HG02571 (cell line): Measurements from ENCODE around the gene PUDP.

Experiments
- ATAC-seq: cut with Tn5 transposase; IDR thresholded peaks from one replicate; pipeline ENCODE4 v1.9.1; 2021; ENCODE audit warnings: mild to moderate bottlenecking, moderate library complexity; ENCODE audit not compliant: unreplicated experiment

Gene PUDP

DNA sequence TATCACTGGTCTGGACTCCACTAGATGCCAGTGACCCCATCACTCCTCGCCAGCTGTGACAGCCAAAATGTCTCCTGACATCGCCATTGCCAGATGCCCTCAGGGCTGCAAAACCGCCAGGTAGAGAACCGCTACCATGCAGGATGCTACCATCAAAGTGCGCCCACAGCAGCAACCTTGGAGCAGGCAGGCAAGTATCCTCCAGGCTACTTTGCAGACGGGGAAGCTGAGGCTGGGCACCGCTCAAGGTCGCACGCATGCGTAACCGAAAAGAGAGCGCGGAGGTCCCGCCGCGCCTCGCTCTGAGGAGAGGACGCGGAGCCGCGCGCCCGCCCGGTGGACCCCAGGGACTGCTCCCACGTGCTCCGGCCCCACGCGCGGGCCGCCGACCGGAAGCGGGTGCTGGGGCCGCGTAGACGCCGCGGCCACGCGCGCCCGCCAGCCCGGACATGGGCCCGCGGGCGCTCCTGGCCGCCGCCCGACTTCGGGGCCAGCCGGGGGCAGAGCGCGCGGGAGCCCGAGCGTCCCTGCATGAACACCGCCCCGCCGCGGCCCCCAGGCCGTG, 458 bp downstream of the PUDP start, which contains the start of gene STS:
Gene STS, plus strand, starts transcription at position 300 of the 565 bp plus-strand sequence. CDS start 105,488 bp downstream, outside the sequence.
- peak; percentile 42 for ATAC-seq

DNA sequence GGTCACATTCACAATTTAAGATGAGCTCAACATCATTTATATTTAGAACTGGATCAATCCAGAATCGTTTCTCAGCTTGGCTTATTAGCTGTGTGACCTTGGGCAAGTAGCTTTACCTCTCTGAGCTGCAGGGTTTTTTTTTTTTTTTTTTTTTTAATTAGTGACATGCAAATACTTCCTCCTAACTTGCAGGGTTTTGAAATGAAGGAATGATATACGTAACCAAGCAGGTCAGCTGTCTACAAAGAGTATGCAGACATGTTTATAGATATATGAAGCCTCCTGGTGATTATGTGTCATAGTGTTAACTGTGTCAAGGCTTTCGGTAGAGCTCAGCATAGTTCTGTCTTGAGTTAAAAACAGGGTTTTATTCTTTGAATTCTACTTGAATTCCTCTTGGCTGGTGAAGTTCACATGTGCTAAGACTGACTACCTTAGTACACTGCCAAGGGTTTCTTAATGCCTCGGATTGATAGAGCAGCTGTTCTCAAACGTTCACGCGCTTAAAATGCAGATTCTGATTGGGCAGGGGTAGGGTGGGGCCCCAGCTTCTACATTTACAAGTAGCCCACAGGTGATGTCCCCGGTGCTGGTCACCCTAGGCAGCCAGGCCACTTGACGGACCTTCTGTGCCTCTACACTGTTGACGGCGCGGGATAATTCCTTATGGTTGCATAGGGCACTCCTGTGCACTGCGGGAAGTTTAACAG, 1.1 kb downstream of the PUDP start:
- peak; percentile 5 for ATAC-seq

DNA sequence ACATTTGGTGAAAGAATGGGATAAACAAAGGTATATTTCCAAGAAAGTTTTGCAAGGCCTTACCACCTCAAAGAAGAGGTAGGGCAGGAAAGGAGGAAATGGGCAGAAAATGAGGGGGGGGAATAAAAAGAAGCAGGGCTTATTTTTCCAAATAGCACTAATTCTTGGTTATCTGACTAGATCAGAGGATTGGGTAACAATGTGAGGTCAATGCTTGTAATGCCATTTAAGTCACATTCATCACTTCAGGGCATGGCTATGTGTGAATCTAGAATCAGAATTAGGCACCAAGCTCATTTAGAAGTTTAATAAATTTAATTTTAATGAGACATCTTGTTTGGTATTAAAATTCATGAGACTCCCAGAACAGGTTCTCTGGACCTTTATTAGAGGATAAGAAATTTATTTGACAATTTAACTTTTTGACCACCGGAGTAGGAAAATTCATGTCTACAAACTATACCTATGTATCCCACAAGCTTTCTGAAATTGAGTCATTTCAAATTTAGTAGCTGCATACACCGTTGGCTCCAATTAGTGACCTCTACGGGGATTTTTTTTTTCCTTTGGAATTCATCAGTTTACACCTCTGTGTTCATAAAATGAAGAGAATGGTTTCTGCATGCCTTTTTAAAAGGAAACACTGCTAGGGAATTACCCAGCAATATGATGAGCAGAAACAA, 1.8 kb downstream of the PUDP start:
- ATAC-seq = no peak

DNA sequence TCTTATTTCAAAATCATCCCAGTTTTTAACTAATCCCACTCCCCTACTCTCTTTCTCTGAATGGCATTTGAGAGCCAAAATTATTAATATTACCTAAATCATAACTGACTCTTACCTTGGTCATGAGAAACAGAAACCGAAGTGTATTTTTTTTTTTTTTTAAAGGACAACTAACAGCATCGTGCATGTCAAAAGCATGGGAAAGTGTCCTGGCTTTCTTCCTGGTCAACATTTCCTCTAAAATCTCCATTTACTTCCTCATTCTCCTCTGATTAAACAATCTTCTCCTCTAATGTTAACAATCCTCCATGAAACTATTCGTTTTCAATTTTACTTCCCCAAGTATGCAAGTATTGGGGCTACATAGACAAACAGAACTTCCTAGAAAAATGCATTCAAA, 2.5 kb downstream of the PUDP start:
- no peak for ATAC-seq

DNA sequence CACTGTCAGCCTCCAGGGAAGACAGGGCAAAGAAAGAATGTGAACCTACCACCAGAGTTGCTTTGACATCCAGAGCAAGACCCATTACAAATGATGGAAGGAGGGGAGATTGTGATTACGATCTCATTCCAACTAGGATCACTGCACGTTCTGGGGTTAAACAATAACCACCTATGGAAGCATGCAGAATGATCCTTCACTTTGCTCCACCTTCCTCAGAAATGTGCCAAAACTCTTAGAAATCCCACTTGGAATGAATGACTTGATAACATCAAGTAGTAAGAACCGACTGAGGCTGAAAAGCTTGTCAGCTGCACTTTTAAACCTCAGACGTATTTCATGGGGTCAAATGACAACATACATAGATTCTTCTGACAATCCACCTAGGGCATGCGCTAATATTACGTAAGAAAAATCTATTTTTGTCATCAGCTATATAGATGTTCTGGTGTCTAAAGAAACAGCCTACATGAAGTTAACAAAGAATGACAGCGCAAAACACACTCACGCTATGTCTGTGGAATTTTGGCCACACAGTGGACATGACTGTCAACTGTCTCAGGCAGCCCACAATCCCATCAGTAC, 3.9 kb downstream of the PUDP start:
- no peak for ATAC-seq

DNA sequence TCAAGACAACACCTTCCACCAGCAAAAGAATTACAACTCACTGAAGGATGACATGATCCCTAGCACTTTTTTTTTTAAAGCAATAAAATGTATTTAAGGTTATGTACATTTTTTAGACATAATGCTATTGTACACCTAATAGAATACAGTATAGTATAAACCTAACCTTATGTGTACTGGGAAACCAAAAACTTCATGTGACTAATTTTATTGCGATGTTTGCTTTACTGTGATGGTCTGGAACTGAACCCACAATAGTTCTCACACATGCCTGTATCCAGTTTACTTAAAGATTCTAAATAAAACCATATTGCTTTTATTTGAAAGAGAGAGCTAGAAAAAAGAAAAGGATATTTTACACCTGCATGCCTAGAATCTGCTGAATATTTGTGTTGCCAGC, 4.9 kb downstream of the PUDP start:
- no peak for ATAC-seq

DNA sequence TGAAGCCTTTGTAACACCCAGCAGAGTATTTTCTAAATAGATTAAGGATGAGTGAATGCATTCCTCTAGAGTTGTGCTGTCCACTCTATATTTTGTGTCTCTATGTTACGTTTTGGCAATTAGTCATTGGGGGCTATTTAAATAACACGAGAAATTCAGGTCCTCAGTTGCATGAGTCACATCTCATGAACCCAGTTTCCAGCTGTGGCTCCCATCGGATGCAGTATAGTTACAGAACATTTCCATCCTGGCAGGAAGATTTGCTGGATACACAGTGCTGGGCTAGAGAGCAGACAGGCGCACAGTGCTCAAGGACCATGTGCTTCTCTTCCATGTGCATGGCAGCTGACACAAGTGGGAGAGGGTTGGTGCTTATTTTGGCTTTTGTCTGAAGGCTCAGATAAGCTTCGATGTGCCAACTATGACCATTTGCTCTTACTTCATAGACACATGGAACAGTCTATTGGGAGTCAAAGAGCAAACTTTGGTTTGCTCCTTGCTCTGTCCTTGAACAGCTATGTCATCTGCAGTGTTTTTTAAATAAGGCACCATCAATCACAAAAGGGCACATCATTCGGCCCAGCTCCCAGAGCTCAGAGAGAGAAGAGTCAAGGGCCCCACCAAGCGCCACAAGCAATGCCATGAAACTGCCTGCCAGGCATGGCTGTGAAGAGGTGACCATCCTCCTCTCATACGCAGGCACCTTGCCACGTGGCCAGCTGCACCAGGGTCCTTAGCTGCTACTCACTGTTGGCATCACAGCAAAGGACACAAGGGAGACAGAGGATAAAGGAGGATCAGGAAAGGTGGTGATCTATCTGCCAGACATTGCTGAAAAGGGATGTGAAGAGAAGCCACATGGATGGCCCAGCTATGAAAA, 8.5 kb downstream of the PUDP start:
- no peak for ATAC-seq

DNA sequence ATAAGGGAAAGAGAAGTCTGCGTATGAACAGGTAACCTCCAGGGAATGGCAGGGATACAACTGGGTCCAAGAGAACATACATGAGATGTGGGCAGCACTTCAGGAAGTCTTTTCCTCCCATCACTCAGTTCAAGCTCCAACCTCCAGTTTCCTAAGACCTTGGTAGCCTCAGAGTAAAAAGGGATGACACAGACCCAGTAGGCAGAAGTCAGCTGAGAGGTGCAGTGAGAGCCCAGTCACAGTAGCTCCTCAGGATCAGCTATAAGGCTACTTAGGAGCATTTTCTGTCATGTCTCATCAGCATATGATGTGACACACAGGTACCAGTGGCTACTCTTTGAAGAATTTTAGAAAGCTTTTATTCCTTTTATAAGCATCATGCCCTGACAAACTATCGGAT, 13.0 kb downstream of the PUDP start:
- no peak for ATAC-seq

DNA sequence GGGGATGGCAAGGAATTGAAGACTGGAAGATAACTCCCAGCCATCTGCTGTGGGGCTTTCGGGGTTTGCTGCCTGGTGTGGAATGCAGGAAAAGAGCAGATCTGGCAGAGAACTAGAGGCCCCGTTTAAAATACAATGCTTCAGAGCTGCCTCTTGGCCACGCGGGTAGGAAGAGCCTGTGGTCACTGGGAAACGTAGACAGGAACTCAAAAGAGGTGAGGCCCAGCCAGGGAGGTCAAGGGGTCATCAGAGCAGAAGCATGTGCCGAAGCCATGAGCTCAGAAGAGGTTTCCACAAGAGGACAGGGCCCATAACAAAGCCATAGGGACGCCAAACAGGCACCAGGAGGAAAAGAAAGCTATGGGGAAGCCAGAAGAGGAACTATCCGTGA, 14.9 kb downstream of the PUDP start:
- peak; percentile 15 for ATAC-seq

DNA sequence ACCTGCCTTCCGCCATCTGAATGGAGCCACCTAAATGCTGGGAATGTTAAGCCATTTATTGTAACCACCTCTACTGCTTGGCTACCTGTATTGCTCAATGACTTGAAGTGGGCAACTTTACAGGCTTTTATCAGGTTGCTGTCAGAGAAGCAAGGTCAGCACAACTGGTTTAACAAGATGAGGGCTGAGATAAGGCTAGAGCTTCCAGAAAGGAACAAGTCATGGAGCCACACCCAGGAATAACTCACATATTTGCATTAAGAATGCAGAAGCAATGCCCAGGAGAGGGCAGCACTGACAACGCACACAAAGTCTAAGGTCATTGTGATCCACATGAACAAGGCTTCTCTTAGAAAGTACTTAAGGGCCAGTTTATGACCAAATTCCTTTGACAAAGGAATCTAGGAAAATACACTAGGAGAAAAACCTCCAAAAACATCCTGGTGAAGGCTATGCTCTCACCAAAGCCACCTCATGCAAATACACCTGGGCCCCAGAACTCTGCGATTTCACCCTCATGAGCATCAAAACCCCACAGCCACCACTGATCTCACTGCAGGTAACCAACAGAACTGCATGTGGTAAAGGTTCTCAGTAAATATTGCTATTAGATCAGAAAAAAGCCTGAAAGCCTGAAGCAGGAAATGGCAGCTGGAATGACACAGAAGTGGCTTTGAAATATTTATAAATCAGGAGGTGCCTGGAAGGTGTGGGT, 15.5 kb downstream of the PUDP start:
- ATAC-seq = peak; percentile 56

DNA sequence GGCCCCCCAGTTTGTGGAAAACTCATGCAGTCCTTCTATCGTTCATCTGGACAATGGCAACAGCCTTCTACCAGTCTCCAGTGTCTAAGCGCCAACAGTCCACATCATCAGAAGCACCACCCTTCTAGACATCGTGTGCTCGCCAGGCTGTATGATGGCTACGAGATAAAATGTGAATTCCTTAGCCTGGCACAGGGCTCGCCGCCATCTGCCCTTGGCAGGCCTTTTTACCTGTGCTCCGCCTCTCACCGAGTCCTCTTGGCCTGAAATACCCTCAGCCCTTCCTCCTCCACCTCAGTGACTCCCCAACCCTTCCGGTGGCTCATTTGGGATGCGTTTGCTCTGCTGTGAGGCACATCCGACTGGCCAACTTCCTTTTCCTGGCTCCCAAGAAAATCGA, 16.3 kb downstream of the PUDP start:
- ATAC-seq = no peak

DNA sequence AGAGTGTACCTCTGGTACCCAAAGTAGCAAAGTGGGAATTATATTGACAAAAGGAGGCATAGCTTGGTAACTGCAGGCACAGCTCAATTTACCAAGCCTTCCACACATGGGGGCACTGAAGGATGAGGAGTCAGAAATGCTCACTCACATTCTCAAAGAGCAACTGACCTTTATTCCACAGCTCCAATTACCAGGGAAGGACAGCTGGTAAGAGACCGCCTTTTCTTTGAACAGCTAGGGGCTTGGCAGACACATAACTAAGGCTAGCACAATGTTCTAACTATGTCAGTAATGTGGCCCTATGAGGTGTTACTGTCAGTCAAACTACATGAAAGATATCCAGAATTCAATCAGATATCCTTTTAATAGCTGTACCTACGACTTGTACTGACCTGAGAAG, 20.9 kb downstream of the PUDP start:
- no peak for ATAC-seq

DNA sequence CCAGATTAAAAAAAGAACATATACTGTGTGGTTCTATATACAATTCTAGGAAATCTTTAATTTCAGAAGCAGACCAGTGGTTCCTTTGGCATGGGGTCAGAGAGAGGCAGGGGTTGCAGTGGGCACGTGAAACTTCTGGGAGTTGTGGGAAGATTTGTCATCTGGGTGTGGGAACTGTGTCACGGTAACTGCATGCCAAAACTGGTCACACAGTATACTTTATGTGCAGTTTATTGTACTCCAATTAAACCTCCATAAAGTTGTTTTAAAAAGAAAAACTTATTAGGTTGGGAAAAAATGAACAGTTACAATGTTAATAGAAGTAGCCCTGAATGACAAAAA, 27.1 kb downstream of the PUDP start:
- ATAC-seq = no peak

DNA sequence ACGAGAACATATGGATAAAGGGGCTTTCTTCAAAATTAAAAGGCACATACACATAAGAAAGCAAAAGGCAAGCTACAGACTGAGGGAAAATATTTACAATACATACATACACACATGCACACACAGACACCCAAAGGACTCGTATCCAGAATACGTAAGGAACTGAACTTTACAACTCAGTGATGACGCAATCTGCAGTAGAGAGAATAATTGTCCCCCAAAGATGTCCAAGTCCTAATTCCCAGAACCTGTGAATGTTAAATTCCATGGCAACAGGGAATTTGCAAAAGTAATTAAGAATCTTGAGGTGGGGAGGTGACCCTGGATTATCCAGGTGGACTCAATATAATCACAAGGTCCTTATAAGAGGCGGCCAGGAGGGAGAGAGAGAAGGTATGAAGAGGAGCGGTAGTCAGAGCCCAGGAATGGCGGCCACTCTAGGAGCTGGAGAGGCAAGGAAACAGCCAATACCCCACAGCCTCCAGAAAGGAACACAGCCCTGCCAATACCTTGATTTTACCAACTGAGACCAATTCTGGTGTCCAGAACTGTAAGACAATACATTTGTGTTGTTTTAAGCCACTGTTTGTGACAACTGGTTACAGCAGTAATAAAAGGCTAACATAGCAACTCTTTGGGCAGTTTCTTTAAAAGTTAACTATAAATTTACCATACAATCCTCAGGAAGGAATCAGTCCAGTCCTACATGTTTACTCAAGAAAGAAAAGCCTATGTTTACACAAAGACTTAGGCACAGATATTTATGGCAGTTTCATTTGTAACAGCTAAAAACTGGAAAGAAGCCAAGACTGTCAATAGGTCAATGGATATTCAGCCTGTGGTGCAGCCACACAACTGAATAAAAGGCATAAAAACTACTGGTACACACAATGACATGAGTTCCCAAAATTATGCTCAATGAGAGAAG, 27.7 kb downstream of the PUDP start:
- ATAC-seq = no peak

DNA sequence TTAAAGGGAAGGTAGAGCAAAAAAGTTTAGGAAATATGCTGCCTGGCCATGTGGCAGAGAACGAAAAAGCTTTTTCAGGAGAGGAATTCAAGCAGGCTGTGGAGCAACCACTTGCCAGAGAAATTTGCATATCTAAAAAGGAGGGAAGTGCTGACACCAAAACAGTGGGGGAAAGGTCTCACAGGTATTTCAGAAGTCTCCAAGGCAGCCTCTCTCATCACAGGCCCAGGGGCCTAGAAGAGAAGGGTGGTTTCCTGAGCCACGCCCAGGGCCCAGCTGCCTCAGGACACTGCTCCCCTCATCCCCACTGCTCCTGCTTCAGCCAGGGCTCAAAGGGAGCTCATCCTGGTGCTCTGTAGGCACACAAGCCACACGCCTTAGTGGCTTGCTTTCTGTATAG, 30.4 kb downstream of the PUDP start:
- peak; percentile 31 for ATAC-seq

DNA sequence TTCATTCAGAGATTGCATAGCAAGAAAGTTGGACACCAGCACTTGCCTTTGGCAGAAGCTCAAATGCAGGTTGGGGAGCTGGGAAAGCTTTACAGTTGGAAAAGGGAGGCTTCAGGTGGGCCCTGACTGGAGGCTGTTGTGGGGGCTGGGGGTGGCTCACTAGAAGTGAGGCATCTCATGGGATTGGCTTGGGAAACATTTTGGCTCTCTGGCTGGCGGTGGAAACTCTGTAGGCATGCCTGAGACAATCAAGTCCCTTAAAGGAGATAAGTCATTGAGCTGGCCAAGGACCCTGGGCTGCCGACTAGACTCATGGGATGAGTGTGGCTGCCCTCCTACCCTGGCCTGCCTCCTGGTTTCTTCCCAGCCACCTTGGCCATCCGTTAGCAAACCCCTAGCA, 31.9 kb downstream of the PUDP start:
- ATAC-seq = no peak

DNA sequence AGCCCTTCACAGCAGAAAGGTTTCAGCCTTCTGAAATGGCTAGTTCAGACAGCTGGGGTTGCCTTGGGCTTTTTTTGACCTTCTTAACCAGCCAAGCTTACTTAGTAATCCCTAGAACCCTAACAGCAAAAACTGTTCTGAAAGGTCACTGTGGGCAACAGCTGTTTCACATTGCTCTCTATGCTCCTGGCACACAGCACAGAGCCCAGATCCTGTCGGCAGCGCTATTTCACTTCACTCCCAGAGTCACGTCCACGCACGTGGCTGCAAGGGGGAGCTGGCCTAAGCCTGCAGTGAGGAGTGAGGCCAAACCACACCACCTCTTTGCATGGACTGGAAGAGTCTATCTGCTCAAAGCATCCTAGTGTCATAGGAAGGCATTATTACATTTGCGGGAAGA, 32.4 kb downstream of the PUDP start:
- peak; percentile 81 for ATAC-seq

DNA sequence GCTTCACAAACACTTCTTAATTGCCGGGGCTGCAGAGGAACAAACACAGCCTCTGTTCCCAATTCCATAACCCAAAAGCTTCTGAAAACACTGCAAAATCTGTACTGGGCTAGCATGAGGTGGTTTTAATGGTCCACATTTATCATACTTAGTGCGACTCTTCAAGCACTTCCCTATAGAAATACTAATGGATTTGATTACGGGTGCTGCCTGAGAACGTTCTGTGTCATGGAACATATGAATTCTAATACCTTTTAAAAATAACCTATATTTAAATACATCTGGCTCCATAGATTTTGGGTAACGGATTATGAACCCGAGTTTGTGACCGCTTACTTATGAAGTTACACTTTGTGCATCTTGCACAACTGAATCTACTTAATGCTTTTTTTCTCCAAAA, 35.9 kb downstream of the PUDP start:
- no peak for ATAC-seq

DNA sequence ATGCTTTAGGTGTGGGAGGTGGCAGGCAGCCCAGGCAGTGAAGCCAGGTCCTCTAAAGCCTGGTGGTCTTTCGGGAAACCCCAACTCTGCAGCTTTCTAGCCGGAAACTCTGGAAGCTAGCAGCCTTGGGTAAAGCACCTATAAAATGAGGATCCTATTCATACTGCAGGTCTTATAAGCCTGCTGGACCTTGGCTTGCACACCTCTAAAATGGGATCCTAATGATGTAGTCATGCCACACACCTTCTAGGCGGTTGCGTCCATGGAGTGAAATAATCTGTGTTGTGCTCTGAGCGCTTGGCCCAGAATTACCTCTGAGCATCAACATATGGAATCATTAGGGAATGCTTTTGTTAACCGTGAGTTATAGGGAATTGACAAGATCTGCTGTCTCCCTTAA, 36.4 kb downstream of the PUDP start:
- ATAC-seq = no peak
